Psoas muscle (tissue), 8 donors: ENCODE data around the gene GIT1. TPM values are rescaled to one million over a fixed set of nuclear protein-coding genes. Genes with fewer than 3 reads are reported as not detected.
A peak's percentile ranks its signal among the peaks of the same experiment; 100 is the strongest.

Source experiments
- ATAC-seq, 4 donors: fragments of 200-7000 bp; cut with Tn5 transposase; one replicate each; pipeline ENCODE4 v1.9.1; 2020; ENCODE audit warnings: moderate library complexity in 3 of 4, mild to moderate bottlenecking in 2 of 4
- DNase-seq, 2 donors: peaks; one replicate each; pipeline ENCODE4 v3.0.0-alpha.2; 2020
- H3K27ac ChIP-seq: fragments of 200-600 bp; one replicate; pipeline ENCODE4 v1.8.0; 2022
- H3K27me3 ChIP-seq, 3 donors: fragments of 200-600 bp in 1 of 3; one replicate each; pipeline versions ENCODE4 v1.6.1 to v1.8.0; 2013 to 2022; ENCODE audit warnings: low read length in 2 of 3, mild to moderate bottlenecking in 2 of 3, moderate library complexity in 1 of 3; ENCODE audit not compliant: insufficient read depth in 3 of 3
- H3K36me3 ChIP-seq, 2 donors: fragments of 200-600 bp in 1 of 2; one replicate each; pipeline versions ENCODE4 v1.6.1 to v1.8.0; 2013 to 2022; ENCODE audit warnings: low read depth in 1 of 2, mild to moderate bottlenecking in 1 of 2, moderate library complexity in 1 of 2; ENCODE audit not compliant: insufficient read depth in 1 of 2
- H3K4me1 ChIP-seq: fragments of 200-600 bp; one replicate; pipeline ENCODE4 v1.8.0; 2022
- H3K4me3 ChIP-seq: fragments of 200-600 bp; one replicate; pipeline ENCODE4 v1.8.0; 2022; ENCODE audit warnings: mild to moderate bottlenecking
- H3K9me3 ChIP-seq: fragments of 200-600 bp; one replicate; pipeline ENCODE4 v1.8.0; 2022
- WGBS, 3 donors: extraction: QIAGEN DNeasy Blood & Tissue Kit; methylation state at CpG; one replicate each; pipeline versions ENCODE4 v1.1.6 to v1.1.7; 2013; 5-methylcytosine and 5-hydroxymethylcytosine counted together
- intact Hi-C, 2 donors: fragments of 100-400 bp; cut with DNase I; formaldehyde crosslinking; loops; one replicate each; pipeline versions ENCODE4 v1.11.0 to v1.14.2; 2022
- polyA plus RNA-seq, 3 donors: library from polyadenylated mRNA; stranded (reverse); fragments of 200-250 nt; gene quantifications; one replicate each; pipeline ENCODE4 v1.2.3, GENCODE V29; 2013
- total RNA-seq, 4 donors: library from RNA; stranded (reverse); fragmentation: NEBNext Ultra II Directional in 2 of 4; extraction: Animal tissue kit (Norgen Biotek cat#: 25700) in 2 of 4; gene quantifications; one replicate each; pipeline versions ENCODE4 v1.2.1 to v1.2.4, GENCODE V29; 2021 to 2023
- TF ChIP-seq, protein P1 (sequence below): fragments of 200-600 bp; IDR thresholded peaks from one replicate; pipeline ENCODE4 v1.8.0; 2022; ENCODE audit warnings: antibody characterized with exemption
- donor health status: healthy with polysubstance abuse.
- donor health status: DM: no; HTN: no; CAD: no; lungs with moderate emphysema.
- donor health status: Bipolar disorder and iron deficiency.
- donor health status: healthy.
- donor health status: DM: yes; HTN: yes; CAD: no.
- donor health status: DM: no; HTN: no; CAD: no.
- donor health status: DM: no; HTN: no; CAD: no.
- donor health status: DM: yes; HTN: yes; CAD: no.

Gene GIT1
- total and polyA plus RNA-seq, 7 donors = 24.3 to 46.0 (median 33.5) TPM

DNA sequence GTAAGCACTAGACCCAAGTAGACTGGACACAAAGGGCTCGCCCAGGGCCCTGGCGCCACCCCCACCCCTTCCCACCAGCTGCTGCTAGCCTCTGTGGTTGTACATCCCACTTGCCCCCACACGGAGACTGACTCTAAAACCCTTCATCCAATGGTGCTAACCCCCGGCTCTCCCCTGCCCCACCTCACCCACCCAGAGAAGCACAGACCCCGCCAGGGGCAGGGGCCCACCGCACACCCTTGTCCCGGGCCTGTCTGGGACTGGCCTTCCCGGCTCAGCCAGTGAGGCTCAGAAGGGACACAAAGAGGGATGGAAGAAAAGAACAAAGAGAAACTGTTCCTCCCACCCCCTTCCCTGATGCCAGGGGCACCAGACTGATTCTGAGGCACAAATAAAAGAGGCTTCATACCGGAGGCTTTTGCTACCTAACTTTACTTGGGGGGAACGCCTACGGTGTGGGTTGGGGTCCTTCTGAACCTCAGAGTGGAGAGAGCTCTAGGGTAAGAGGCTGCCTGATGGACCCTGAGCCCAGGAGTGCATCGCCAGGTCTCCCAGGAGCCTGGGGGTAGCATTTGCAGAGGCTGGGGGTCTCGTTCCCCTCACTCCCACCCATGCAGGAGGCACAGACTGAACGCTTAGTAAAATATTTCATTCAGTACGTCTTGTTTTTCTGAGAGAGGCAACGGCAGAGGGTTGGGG lies 25.1 kb upstream of the GIT1 start:
- intact Hi-C loops = loop anchor here in 1 of 2 donors (2.0 kb wide), 1 partner anchor 34 kb away; no protein-coding TSS in a partner anchor
- Histone ChIP-seq H3K4me3 (no peak overlapping the region), H3K9me3 (no peaks in the 10 kb centered on the region), H3K27me3 (no peaks in the 10 kb centered on the region), H3K4me1 (peaks cover 57% of the 10 kb centered on the region), H3K27ac (peak overlapping the region; percentile 69), H3K36me3 (peaks cover 0 to 17% of the 10 kb centered on the region in 2 donors)
- 73 to 85% (median 76%) methylated on average over 16 of the region's 16 CpGs for WGBS, 3 donors
- TF ChIP-seq, protein P1, sequence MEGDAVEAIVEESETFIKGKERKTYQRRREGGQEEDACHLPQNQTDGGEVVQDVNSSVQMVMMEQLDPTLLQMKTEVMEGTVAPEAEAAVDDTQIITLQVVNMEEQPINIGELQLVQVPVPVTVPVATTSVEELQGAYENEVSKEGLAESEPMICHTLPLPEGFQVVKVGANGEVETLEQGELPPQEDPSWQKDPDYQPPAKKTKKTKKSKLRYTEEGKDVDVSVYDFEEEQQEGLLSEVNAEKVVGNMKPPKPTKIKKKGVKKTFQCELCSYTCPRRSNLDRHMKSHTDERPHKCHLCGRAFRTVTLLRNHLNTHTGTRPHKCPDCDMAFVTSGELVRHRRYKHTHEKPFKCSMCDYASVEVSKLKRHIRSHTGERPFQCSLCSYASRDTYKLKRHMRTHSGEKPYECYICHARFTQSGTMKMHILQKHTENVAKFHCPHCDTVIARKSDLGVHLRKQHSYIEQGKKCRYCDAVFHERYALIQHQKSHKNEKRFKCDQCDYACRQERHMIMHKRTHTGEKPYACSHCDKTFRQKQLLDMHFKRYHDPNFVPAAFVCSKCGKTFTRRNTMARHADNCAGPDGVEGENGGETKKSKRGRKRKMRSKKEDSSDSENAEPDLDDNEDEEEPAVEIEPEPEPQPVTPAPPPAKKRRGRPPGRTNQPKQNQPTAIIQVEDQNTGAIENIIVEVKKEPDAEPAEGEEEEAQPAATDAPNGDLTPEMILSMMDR = no peak
- ATAC-seq (peak in 2 of 4 donors; percentile 1), DNase-seq (peak in 1 of 2 donors; percentile 67)

DNA sequence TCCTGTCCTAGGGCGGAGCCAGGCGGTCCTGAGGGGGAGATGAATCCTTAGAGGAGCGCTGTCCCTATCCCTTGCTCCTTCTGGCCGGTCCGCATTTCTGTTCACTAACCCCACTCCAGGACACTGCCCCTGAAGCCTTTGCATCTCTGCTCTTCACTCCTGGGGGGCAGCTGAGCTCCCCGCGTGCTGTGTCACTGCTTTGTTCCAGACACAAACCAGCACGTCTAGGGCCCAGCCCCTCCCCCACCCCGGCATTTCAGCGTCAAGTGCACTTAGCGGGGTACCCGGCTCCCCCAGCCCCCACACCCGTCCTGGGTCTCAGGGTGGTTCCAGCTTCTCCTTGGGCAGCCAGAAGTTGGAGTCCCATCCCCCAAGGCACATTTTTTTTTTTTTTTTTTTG lies 24.4 kb upstream of the GIT1 start:
- Histone ChIP-seq H3K4me3 (peak overlapping the region; percentile 40), H3K4me1 (peaks cover 58% of the 10 kb centered on the region), H3K36me3 (peaks cover 0 to 17% of the 10 kb centered on the region in 2 donors), H3K27me3 (no peaks in the 10 kb centered on the region), H3K9me3 (no peaks in the 10 kb centered on the region), H3K27ac (peak overlapping the region; percentile 69)
- TF ChIP-seq, protein P1 = no peak
- DNase-seq (peak; percentile 52 to 68), ATAC-seq (peak; percentile 0 to 25 (median 9))
- 12 to 28% (median 15%) methylated on average over 13 of the region's 13 CpGs for WGBS, 3 donors
- intact Hi-C loops = loop anchor here in 1 of 2 donors (2.0 kb wide), 1 partner anchor 33 kb away; no protein-coding TSS in a partner anchor

DNA sequence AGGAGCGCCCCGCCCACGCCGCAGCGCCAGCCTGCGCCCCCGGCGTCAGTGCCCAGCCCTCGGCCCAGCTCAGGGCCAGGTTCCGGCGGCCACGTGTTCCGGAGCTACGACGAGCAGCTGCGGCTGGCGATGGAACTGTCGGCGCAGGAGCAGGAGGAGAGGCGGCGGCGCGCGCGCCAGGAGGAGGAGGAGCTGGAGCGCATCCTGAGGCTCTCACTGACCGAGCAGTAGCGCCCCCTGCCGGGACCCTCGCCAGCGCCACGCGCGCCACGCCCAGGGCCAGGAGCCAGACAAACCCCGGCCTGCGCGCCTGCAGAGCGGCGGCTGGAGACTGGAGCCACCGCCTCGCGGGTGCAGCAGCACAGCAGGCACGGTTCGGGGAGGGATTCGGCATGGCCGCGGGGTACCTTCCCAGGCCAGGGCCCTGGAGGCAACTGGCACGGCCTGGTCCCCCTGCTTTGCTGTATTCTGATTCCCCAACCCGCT lies 23.9 kb upstream of the GIT1 start:
- Histone ChIP-seq H3K9me3 (no peaks in the 10 kb centered on the region), H3K36me3 (peaks cover 0 to 17% of the 10 kb centered on the region in 2 donors), H3K4me3 (peak overlapping the region; percentile 40), H3K4me1 (peaks cover 58% of the 10 kb centered on the region), H3K27me3 (no peaks in the 10 kb centered on the region), H3K27ac (peak overlapping the region; percentile 69)
- intact Hi-C loops = no loop called here
- TF ChIP-seq, protein P1 = peak; percentile 73
- WGBS, 3 donors = 0 to 1% (median 1%) methylated on average over 26 to 50 of the region's 50 CpGs
- ATAC-seq (peak; percentile 60 to 69 (median 64)), DNase-seq (peak; percentile 96 to 98)

DNA sequence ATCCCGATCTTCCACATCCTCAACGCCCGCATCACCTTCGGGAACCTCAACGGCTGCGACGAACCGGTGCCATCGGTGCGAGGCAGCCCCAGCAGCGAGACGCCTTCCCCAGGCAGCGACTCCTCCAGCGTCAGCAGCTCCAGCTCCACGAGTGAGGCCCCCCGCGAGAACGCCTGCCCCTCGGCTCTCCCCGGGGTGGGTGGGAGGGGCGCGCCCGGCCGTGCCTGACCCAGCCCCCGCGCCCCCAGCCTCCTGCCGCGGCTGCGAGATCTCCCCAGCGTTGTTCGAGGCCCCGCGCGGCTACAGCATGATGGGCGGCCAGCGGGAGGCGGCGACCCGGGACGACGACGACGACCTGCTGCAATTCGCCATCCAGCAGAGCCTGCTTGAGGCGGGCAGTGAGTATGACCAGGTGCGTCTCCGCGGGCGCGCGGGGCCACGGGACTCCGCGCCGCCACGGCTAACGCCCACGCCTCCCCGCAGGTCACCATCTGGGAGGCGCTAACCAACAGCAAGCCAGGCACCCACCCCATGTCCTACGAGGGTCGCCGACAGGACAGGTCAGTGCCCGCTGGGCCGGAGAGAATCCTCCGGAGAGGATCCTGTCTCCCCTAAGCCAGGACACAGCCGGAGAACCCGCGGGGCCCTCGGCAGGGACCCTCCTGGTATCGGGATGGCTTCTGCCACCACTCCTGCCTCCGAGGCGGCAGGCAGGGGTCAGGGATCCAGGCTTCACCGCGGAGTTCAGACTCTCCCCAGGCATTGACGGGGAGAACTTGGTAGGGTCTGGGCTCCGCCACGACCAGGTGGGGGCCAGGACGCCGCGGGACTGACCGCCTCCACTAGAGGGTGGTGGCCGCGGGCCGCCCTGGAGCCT lies 23.2 kb upstream of the GIT1 start:
- Histone ChIP-seq H3K27me3 (no peaks in the 10 kb centered on the region), H3K36me3 (peaks cover 0 to 17% of the 10 kb centered on the region in 2 donors), H3K27ac (peak overlapping the region; percentile 69), H3K4me3 (peak overlapping the region; percentile 40), H3K4me1 (peaks cover 53% of the 10 kb centered on the region), H3K9me3 (no peaks in the 10 kb centered on the region)
- TF ChIP-seq, protein P1 = no peak
- 61 to 77% (median 70%) methylated on average over 71 to 85 of the region's 85 CpGs for WGBS, 3 donors
- ATAC-seq (peak in 1 of 4 donors; percentile 0), DNase-seq (peak in 1 of 2 donors; percentile 68)
- intact Hi-C loops = no loop called here
